Suprapubic skin (tissue), 4 donors: ENCODE results near the gene SOX6. TPM values are rescaled to one million over a fixed set of nuclear protein-coding genes. Genes with fewer than 3 reads are reported as not detected.

Experiments
- DNase-seq, 2 donors: peaks; one replicate each; pipeline ENCODE4 v3.0.0-alpha.2; 2019; ENCODE audit warnings: low spot score in 2 of 2
- H3K27ac ChIP-seq: fragments of 200-600 bp; sonication (generic); one replicate; pipeline ENCODE4 v1.5.1; 2019
- H3K27me3 ChIP-seq: fragments of 200-600 bp; sonication (generic); one replicate; pipeline ENCODE4 v1.5.1; 2019
- H3K36me3 ChIP-seq: fragments of 200-600 bp; sonication (generic); one replicate; pipeline ENCODE4 v1.5.1; 2019
- H3K4me1 ChIP-seq: fragments of 200-600 bp; sonication (generic); one replicate; pipeline ENCODE4 v1.5.1; 2019
- H3K4me3 ChIP-seq: fragments of 200-600 bp; sonication (generic); one replicate; pipeline ENCODE4 v1.5.1; 2019; ENCODE audit warnings: mild to moderate bottlenecking
- H3K9me3 ChIP-seq: fragments of 200-600 bp; sonication (generic); one replicate; pipeline ENCODE4 v1.5.1; 2019
- EP300 ChIP-seq: sonication (generic); formaldehyde crosslinking; IDR thresholded peaks from one replicate; pipeline ENCODE4 v1.6.1; 2017; ENCODE audit warnings: antibody characterized with exemption
- POLR2A ChIP-seq, 2 donors: fragments of 450-650 bp; IDR thresholded peaks; one replicate each; pipeline ENCODE4 v1.6.1; 2017; ENCODE audit warnings: antibody characterized with exemption in 2 of 2, mild to moderate bottlenecking in 2 of 2, moderate library complexity in 2 of 2
- POLR2AphosphoS5 ChIP-seq, 3 donors: sonication (generic); formaldehyde crosslinking; IDR thresholded peaks; one replicate each; pipeline ENCODE4 v1.6.1; 2017; ENCODE audit warnings: antibody characterized with exemption in 3 of 3
- WGBS: methylation state at CpG from one replicate; pipeline ENCODE4 v1.1.5; 2018; 5-methylcytosine and 5-hydroxymethylcytosine counted together
- total RNA-seq, 4 donors: library from RNA; depleted of rRNA; stranded (reverse); fragments of >200 nt; gene quantifications; one replicate each; pipeline ENCODE4 v1.1.0, GENCODE V29; 2016
- TF ChIP-seq, protein P1 (sequence below), 2 donors: fragments of 200-600 bp in 1 of 2; fragments of 450-650 bp in 1 of 2; sonication (generic) in 1 of 2; IDR thresholded peaks; one replicate each; pipeline ENCODE4 v1.5.1; 2016 to 2019; ENCODE audit warnings: antibody characterized with exemption in 2 of 2, mild to moderate bottlenecking in 1 of 2, moderate library complexity in 1 of 2

Gene SOX6
- total RNA-seq, 4 donors from 2014 or later, result 12.1 to 32.0 (median 23.8) TPM

- 100% methylated on average over 1 of the region's 1 CpG for WGBS
- TF ChIP-seq EP300 (no peak), POLR2A (IDR thresholded peaks at IDR 0.05) (no peak), POLR2AphosphoS5 (IDR thresholded peaks at IDR 0.05) (no peak)
- TF ChIP-seq, protein P1, sequence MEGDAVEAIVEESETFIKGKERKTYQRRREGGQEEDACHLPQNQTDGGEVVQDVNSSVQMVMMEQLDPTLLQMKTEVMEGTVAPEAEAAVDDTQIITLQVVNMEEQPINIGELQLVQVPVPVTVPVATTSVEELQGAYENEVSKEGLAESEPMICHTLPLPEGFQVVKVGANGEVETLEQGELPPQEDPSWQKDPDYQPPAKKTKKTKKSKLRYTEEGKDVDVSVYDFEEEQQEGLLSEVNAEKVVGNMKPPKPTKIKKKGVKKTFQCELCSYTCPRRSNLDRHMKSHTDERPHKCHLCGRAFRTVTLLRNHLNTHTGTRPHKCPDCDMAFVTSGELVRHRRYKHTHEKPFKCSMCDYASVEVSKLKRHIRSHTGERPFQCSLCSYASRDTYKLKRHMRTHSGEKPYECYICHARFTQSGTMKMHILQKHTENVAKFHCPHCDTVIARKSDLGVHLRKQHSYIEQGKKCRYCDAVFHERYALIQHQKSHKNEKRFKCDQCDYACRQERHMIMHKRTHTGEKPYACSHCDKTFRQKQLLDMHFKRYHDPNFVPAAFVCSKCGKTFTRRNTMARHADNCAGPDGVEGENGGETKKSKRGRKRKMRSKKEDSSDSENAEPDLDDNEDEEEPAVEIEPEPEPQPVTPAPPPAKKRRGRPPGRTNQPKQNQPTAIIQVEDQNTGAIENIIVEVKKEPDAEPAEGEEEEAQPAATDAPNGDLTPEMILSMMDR (IDR thresholded peaks at IDR 0.05), result no peak
- Histone ChIP-seq H3K4me1 (peaks cover 13% of the 10 kb centered on the region), H3K4me3 (no peak overlapping the region), H3K36me3 (no peaks in the 10 kb centered on the region), H3K27me3 (peaks cover 3% of the 10 kb centered on the region), H3K9me3 (no peaks in the 10 kb centered on the region), H3K27ac (no peak overlapping the region)
- DNase-seq, result no peak
Observed at GRCh38 chr11:15945726-15946125, 410.6 kb downstream of the SOX6 start.

DNA sequence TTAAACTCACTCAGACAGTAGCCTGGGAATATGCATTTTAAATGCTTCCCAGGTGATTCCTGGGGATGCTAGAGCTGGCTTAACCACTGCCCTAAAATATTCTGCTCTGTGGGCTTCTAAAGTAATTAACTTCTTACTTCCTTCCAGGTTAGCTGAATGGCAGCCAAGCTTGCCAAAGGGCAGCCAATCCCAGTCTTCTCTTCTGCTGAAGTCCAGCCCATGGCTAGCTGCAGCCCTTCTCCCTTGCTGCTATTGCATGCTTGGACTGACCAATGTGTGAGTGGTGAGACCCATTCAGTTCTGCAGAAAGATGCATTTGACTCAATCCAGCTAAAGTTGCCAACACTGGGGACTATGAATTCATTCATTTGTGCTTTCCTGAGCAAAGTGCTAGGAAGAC lies 411.9 kb downstream of the SOX6 start:
- Histone ChIP-seq H3K4me3 (no peak overlapping the region), H3K9me3 (no peaks in the 10 kb centered on the region), H3K36me3 (no peaks in the 10 kb centered on the region), H3K27ac (no peak overlapping the region), H3K4me1 (peaks cover 13% of the 10 kb centered on the region), H3K27me3 (peaks cover 2% of the 10 kb centered on the region)
- TF ChIP-seq EP300 (no peak), POLR2AphosphoS5 (IDR thresholded peaks at IDR 0.05) (no peak), POLR2A (IDR thresholded peaks at IDR 0.05) (no peak)
- TF ChIP-seq, protein P1 (IDR thresholded peaks at IDR 0.05), result no peak
- DNase-seq, result no peak

- Histone ChIP-seq H3K9me3 (no peaks in the 10 kb centered on the region), H3K36me3 (no peaks in the 10 kb centered on the region), H3K27me3 (peaks cover 2% of the 10 kb centered on the region), H3K4me1 (peaks cover 13% of the 10 kb centered on the region), H3K4me3 (no peak overlapping the region), H3K27ac (no peak overlapping the region)
- no peak for TF ChIP-seq POLR2A (IDR thresholded peaks at IDR 0.05)
- no peak for TF ChIP-seq EP300
- TF ChIP-seq POLR2AphosphoS5 (IDR thresholded peaks at IDR 0.05), result no peak
- TF ChIP-seq, protein P1 (IDR thresholded peaks at IDR 0.05), result no peak
- WGBS, result 78% methylated on average over 7 of the region's 7 CpGs
- no peak for DNase-seq
Observed at GRCh38 chr11:15943418-15944197, 412.7 kb downstream of the SOX6 start.

DNA sequence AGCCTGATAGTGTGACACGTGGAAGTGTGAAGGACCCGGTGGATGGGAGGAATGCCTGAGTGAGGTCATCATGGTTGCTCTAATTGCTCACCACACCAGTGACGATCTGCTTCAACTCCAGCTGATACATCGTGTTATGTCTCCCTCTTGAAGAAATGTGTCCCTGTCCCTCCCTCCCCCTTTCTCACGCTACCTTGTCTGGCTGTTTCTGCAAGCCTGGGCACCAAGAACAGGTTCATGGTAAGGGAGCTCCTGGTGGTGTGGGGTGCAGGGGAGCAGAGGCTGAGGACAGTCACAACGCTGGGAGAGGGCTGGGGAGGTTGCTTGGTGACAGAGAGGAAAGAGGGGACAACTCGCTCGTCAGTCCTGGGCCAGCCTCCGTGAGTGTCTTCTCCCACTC lies 413.4 kb downstream of the SOX6 start:
- Histone ChIP-seq H3K27me3 (peaks cover 2% of the 10 kb centered on the region), H3K36me3 (no peaks in the 10 kb centered on the region), H3K4me3 (no peak overlapping the region), H3K27ac (no peak overlapping the region), H3K4me1 (peaks cover 13% of the 10 kb centered on the region), H3K9me3 (no peaks in the 10 kb centered on the region)
- TF ChIP-seq EP300 (no peak), POLR2A (IDR thresholded peaks at IDR 0.05) (no peak), POLR2AphosphoS5 (IDR thresholded peaks at IDR 0.05) (no peak)
- TF ChIP-seq, protein P1 (IDR thresholded peaks at IDR 0.05), result no peak
- DNase-seq, result no peak
- 98% methylated on average over 9 of the region's 9 CpGs for WGBS

- 100% methylated on average over 7 of the region's 7 CpGs for WGBS
- no peak for DNase-seq
- peaks cover 13% of the 10 kb centered on the region for H3K4me1 ChIP-seq
- H3K36me3 ChIP-seq, result no peaks in the 10 kb centered on the region
- peaks cover 2% of the 10 kb centered on the region for H3K27me3 ChIP-seq
- H3K27ac ChIP-seq, result no peak overlapping the region
- no peak overlapping the region for H3K4me3 ChIP-seq
- no peaks in the 10 kb centered on the region for H3K9me3 ChIP-seq
- TF ChIP-seq POLR2AphosphoS5 (IDR thresholded peaks at IDR 0.05), result no peak
Observed at GRCh38 chr11:15942126-15942525, 414.2 kb downstream of the SOX6 start.
